DMS79 treated with DMSO at 0.1 percent for 48 hours (cell line): Measurements from ENCODE around the gene HSPG2.
"Not testable (repeated sequence)": the region's sequence is repeated elsewhere in the genome, so short reads cannot be mapped to it uniquely, and the experiment has no call there.

Experiments used
- DNase-seq: peaks from one replicate; lab custom pipeline; 2025; lab: John Stamatoyannopoulos, UW

Gene HSPG2

GRCh38 chr1:21932127-21932526 lies 5.0 kb downstream of the HSPG2 start:
- DNase-seq: no peak

- DNase-seq: no peak
Measured at GRCh38 chr1:21931171-21932093, 5.7 kb downstream of the HSPG2 start.

GRCh38 chr1:21930629-21931170 lies 6.4 kb downstream of the HSPG2 start:
- no peak for DNase-seq

- no peak for DNase-seq
Measured at GRCh38 chr1:21930080-21930571, 7.0 kb downstream of the HSPG2 start.

- DNase-seq: no peak
Measured at GRCh38 chr1:21927533-21928237, 9.4 kb downstream of the HSPG2 start.

- DNase-seq: no peak
Measured at GRCh38 chr1:21926814-21927532, 10.1 kb downstream of the HSPG2 start.

GRCh38 chr1:21926065-21926464 lies 11.0 kb downstream of the HSPG2 start:
- DNase-seq: no peak

GRCh38 chr1:21925334-21925940 lies 11.7 kb downstream of the HSPG2 start:
- DNase-seq: no peak

- no peak for DNase-seq
Measured at GRCh38 chr1:21924503-21925005, 12.6 kb downstream of the HSPG2 start.

GRCh38 chr1:21922090-21923013 lies 14.8 kb downstream of the HSPG2 start:
- DNase-seq: no peak

GRCh38 chr1:21921100-21921875 lies 15.8 kb downstream of the HSPG2 start:
- DNase-seq: no peak

- no peak for DNase-seq
Measured at GRCh38 chr1:21919520-21919919, 17.6 kb downstream of the HSPG2 start.

- not testable (repeated sequence) for DNase-seq
Measured at GRCh38 chr1:21917239-21917631, 19.9 kb downstream of the HSPG2 start.

GRCh38 chr1:21916447-21917238 lies 20.5 kb downstream of the HSPG2 start:
- no peak for DNase-seq

GRCh38 chr1:21914880-21915640 lies 22.1 kb downstream of the HSPG2 start:
- DNase-seq: peak; percentile 81

GRCh38 chr1:21914450-21914849 lies 22.7 kb downstream of the HSPG2 start:
- peak; percentile 81 for DNase-seq

- DNase-seq: no peak
Measured at GRCh38 chr1:21913763-21914162, 23.3 kb downstream of the HSPG2 start.

- no peak for DNase-seq
Measured at GRCh38 chr1:21913258-21913657, 23.9 kb downstream of the HSPG2 start.
